ENCODE results near the gene PLSCR2. TPM values are rescaled to one million over a fixed set of nuclear protein-coding genes. Genes with fewer than 3 reads are reported as not detected.

Gene PLSCR2
- total and polyA plus RNA-seq, 7 donors = not detected

GRCh38 chr3:146396792-146397191 lies 72.6 kb downstream of the PLSCR2 start:
- no peak for DNase-seq
- no peak for ATAC-seq
- Histone ChIP-seq H3K9me3 (no peaks in the 10 kb centered on the region), H3K4me3 (no peak overlapping the region), H3K4me1 (no peaks in the 10 kb centered on the region), H3K36me3 (ENCODE audit: insufficient read depth in 1 of 2, low read depth in 1 of 2) (no peaks in the 10 kb centered on the region), H3K27me3 (ENCODE audit: insufficient read depth in 3 of 3, low read length in 2 of 3) (no peaks in the 10 kb centered on the region), H3K27ac (no peak overlapping the region)
- TF ChIP-seq CTCF (IDR thresholded peaks at IDR 0.05) = no peak
- intact Hi-C loops (cut with DNase I) = no loop called here
- WGBS, 3 donors = 79 to 85% (median 81%) methylated on average over 4 of the region's 4 CpGs

GRCh38 chr3:146395164-146395563 lies 74.2 kb downstream of the PLSCR2 start:
- TF ChIP-seq CTCF (IDR thresholded peaks at IDR 0.05) = no peak
- Histone ChIP-seq H3K4me1 (no peaks in the 10 kb centered on the region), H3K36me3 (ENCODE audit: insufficient read depth in 1 of 2, low read depth in 1 of 2) (no peaks in the 10 kb centered on the region), H3K4me3 (no peak overlapping the region), H3K27ac (no peak overlapping the region), H3K27me3 (ENCODE audit: insufficient read depth in 3 of 3, low read length in 2 of 3) (no peaks in the 10 kb centered on the region), H3K9me3 (no peaks in the 10 kb centered on the region)
- WGBS, 3 donors = 91 to 96% (median 95%) methylated on average over 2 of the region's 2 CpGs
- no peak for ATAC-seq
- intact Hi-C loops (cut with DNase I) = no loop called here
- DNase-seq = no peak

GRCh38 chr3:146390957-146391356 lies 78.4 kb downstream of the PLSCR2 start:
- H3K27ac ChIP-seq = no peak overlapping the region
- H3K9me3 ChIP-seq = no peaks in the 10 kb centered on the region
- no peak for TF ChIP-seq CTCF (IDR thresholded peaks at IDR 0.05)
- intact Hi-C loops (cut with DNase I) = no loop called here
- H3K27me3 ChIP-seq (ENCODE audit: insufficient read depth in 3 of 3, low read length in 2 of 3) = no peaks in the 10 kb centered on the region
- no peak overlapping the region for H3K4me3 ChIP-seq
- no peaks in the 10 kb centered on the region for H3K36me3 ChIP-seq (ENCODE audit: insufficient read depth in 1 of 2, low read depth in 1 of 2)
- ATAC-seq (no peak), DNase-seq (no peak)
- H3K4me1 ChIP-seq = no peaks in the 10 kb centered on the region

GRCh38 chr3:146390006-146390772 lies 79.2 kb downstream of the PLSCR2 start:
- H3K27me3 ChIP-seq (ENCODE audit: insufficient read depth in 3 of 3, low read length in 2 of 3) = no peaks in the 10 kb centered on the region
- no peaks in the 10 kb centered on the region for H3K4me1 ChIP-seq
- H3K4me3 ChIP-seq = no peak overlapping the region
- ATAC-seq (no peak), DNase-seq (no peak)
- 46 to 66% (median 47%) methylated on average over 2 of the region's 2 CpGs for WGBS, 3 donors
- intact Hi-C loops (cut with DNase I) = no loop called here
- H3K36me3 ChIP-seq (ENCODE audit: insufficient read depth in 1 of 2, low read depth in 1 of 2) = no peaks in the 10 kb centered on the region
- H3K27ac ChIP-seq = no peak overlapping the region
- no peak for TF ChIP-seq CTCF (IDR thresholded peaks at IDR 0.05)
- no peaks in the 10 kb centered on the region for H3K9me3 ChIP-seq

- TF ChIP-seq CTCF (IDR thresholded peaks at IDR 0.05) = no peak
- DNase-seq (no peak), ATAC-seq (no peak)
- Histone ChIP-seq H3K27me3 (ENCODE audit: insufficient read depth in 3 of 3, low read length in 2 of 3) (no peaks in the 10 kb centered on the region), H3K36me3 (ENCODE audit: insufficient read depth in 1 of 2, low read depth in 1 of 2) (no peaks in the 10 kb centered on the region), H3K4me3 (no peak overlapping the region), H3K27ac (no peak overlapping the region), H3K4me1 (no peaks in the 10 kb centered on the region), H3K9me3 (no peaks in the 10 kb centered on the region)
- intact Hi-C loops (cut with DNase I) = no loop called here
- WGBS, 3 donors = 71 to 75% (median 72%) methylated on average over 2 of the region's 2 CpGs
Measured at GRCh38 chr3:146387566-146387965, 81.8 kb downstream of the PLSCR2 start.

Measured in psoas muscle (tissue), 8 donors.